Parathyroid adenoma (tissue), 2 donors: Measurements from ENCODE around the gene ICAM1.

Experiments used
- H2AFZ ChIP-seq: fragments of 300-600 bp; sonication (generic); one replicate; pipeline ENCODE4 v1.7.0; 2017; ENCODE audit warnings: antibody characterized with exemption, mild to moderate bottlenecking
- H3K27ac ChIP-seq: fragments of 300-600 bp; sonication (generic); one replicate; pipeline ENCODE4 v1.7.0; 2017
- H3K27me3 ChIP-seq: fragments of 300-600 bp; sonication (generic); one replicate; pipeline ENCODE4 v1.7.0; 2017; ENCODE audit warnings: low read length; ENCODE audit not compliant: control insufficient read depth, insufficient read depth
- H3K36me3 ChIP-seq: fragments of 300-600 bp; sonication (generic); one replicate; pipeline ENCODE4 v1.7.0; 2017; ENCODE audit warnings: low read length; ENCODE audit not compliant: control insufficient read depth, insufficient read depth
- H3K4me1 ChIP-seq: fragments of 300-600 bp; sonication (generic); one replicate; pipeline ENCODE4 v1.7.0; 2017; ENCODE audit warnings: control low read depth
- H3K4me2 ChIP-seq: fragments of 300-600 bp; sonication (generic); one replicate; pipeline ENCODE4 v1.7.0; 2017; ENCODE audit warnings: low read length
- H3K4me3 ChIP-seq: fragments of 300-600 bp; sonication (generic); one replicate; pipeline ENCODE4 v1.7.0; 2017; ENCODE audit warnings: low read depth, low read length
- H3K79me2 ChIP-seq: fragments of 300-600 bp; sonication (generic); one replicate; pipeline ENCODE4 v1.7.0; 2017; ENCODE audit warnings: control low read depth
- H3K9ac ChIP-seq: fragments of 300-600 bp; sonication (generic); one replicate; pipeline ENCODE4 v1.7.0; 2017; ENCODE audit warnings: mild to moderate bottlenecking
- H3K9me3 ChIP-seq: fragments of 300-600 bp; sonication (generic); one replicate; pipeline ENCODE4 v1.7.0; 2017; ENCODE audit warnings: low read length; ENCODE audit not compliant: control insufficient read depth
- CTCF ChIP-seq: fragments of 300-600 bp; sonication (generic); IDR thresholded peaks from one replicate; pipeline ENCODE4 v1.7.0; 2017; ENCODE audit warnings: antibody characterized with exemption, mild to moderate bottlenecking
- donor health status: primary hyperparathyroidism.

The ICAM1 gene

DNA sequence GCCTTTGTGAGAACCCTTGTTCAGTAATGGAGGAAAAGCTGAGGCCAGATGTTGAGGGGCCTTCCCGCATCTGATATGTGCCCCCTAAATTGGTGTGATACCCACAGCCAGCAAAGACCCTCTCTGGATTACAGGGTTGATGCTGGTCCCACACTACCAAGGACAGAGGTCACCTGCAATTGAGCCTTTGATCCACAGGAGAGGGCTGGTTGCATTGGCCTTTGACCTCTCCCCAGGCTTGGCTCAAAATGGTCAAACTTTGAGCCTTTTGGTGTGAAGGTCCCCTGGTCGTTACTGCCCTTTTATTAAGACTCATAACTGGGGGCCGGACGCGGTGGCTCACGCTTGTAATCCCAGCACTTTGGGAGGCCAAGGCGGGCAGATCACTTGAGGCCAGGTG, 27.3 kb upstream of the ICAM1 start:
- H3K4me3 ChIP-seq = no peak overlapping the region
- H3K9me3 ChIP-seq = no peaks in the 10 kb centered on the region
- H3K4me2 ChIP-seq = no peak overlapping the region
- no peak for TF ChIP-seq CTCF
- no peaks in the 10 kb centered on the region for H3K27me3 ChIP-seq
- no peaks in the 10 kb centered on the region for H3K79me2 ChIP-seq
- H3K4me1 ChIP-seq = no peaks in the 10 kb centered on the region
- H3K36me3 ChIP-seq = no peaks in the 10 kb centered on the region
- H2AFZ ChIP-seq = no peak overlapping the region
- no peak overlapping the region for H3K27ac ChIP-seq
- no peak overlapping the region for H3K9ac ChIP-seq

DNA sequence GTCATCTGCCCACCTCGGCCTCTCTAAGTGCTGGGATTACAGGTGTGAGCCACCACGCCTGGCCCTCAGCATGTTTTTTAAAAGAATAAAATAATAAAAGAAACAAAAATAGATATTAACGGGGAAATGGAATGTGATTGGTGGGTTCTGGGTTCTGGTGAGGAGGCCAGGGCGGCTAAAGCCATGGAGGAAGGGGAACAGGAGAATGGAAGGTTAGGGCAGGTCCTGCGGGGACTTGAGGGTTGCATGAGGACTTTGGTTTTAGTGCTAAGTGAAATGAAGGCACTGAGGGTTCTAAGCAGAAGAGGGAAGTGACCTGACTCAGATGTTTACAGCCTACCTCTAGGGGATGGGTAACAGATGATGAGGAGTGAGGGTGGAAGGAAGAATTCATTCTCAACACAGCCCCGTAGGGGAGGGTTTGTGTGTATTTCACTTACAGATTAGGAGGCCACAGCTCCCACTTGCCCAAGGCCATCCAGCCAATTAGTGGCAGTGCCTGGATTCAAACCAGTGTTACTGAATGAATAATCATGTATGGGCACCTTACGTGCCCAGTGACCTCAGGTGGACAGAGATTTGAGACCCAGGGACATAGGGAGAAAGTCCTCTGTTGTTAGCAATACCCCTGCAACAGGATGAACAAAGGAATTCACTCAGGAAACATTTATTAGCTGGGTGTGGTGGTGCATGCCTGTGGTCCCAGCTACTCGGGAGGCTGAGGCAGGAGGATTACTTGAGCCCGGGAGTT, 25.6 kb upstream of the ICAM1 start:
- no peak overlapping the region for H3K4me2 ChIP-seq
- H3K9ac ChIP-seq = no peak overlapping the region
- H3K9me3 ChIP-seq = no peaks in the 10 kb centered on the region
- H3K4me1 ChIP-seq = no peaks in the 10 kb centered on the region
- no peak overlapping the region for H3K27ac ChIP-seq
- H2AFZ ChIP-seq = no peak overlapping the region
- no peaks in the 10 kb centered on the region for H3K79me2 ChIP-seq
- H3K27me3 ChIP-seq = no peaks in the 10 kb centered on the region
- H3K4me3 ChIP-seq = no peak overlapping the region
- TF ChIP-seq CTCF = no peak
- H3K36me3 ChIP-seq = no peaks in the 10 kb centered on the region

GRCh38 chr19:10246511-10246910, 24.4 kb upstream of the ICAM1 start:
- Histone ChIP-seq H3K9me3 (no peaks in the 10 kb centered on the region), H3K27me3 (no peaks in the 10 kb centered on the region), H3K27ac (no peak overlapping the region), H2AFZ (no peak overlapping the region), H3K9ac (no peak overlapping the region), H3K4me1 (no peaks in the 10 kb centered on the region), H3K79me2 (no peaks in the 10 kb centered on the region), H3K36me3 (no peaks in the 10 kb centered on the region), H3K4me2 (no peak overlapping the region), H3K4me3 (no peak overlapping the region)
- TF ChIP-seq CTCF = no peak

GRCh38 chr19:10251792-10252694, 18.9 kb upstream of the ICAM1 start, which contains the start of gene MRPL4:
MRPL4 (plus strand) TSS chr19:10252214; CDS start chr19:10252254, 40 bp downstream.
- Histone ChIP-seq H3K27ac (peak within 1 kb of the TSS; percentile 63), H3K9me3 (no peaks in the 10 kb centered on the region), H2AFZ (peak within 1 kb of the TSS; percentile 90), H3K4me3 (peak within 1 kb of the TSS; percentile 98), H3K27me3 (no peaks in the 10 kb centered on the region), H3K79me2 (no peaks in the 10 kb centered on the region), H3K4me1 (no peaks in the 10 kb centered on the region), H3K9ac (peak within 1 kb of the TSS; percentile 6), H3K4me2 (peak within 1 kb of the TSS; percentile 99), H3K36me3 (no peaks in the 10 kb centered on the region)
- TF ChIP-seq CTCF = no peak
